Pancreas (tissue), 10 donors: ENCODE data around the gene GALNT9. TPM values are rescaled to one million over a fixed set of nuclear protein-coding genes. Genes with fewer than 3 reads are reported as not detected.
A peak's percentile ranks its signal among the peaks of the same experiment; 100 is the strongest.
"Not testable (repeated sequence)": the region's sequence is repeated elsewhere in the genome, so short reads cannot be mapped to it uniquely, and the experiment has no call there.

Source experiments
- ATAC-seq, 4 donors: fragments of 200-7000 bp; cut with Tn5 transposase; one replicate each; pipeline versions ENCODE4 v1.8.0 to v1.9.1; 2020; ENCODE audit warnings: mild to moderate bottlenecking in 4 of 4, moderate library complexity in 4 of 4
- DNase-seq, 6 donors: peaks; one replicate each; pipeline ENCODE4 v3.0.0-alpha.2; 2020
- FAIRE-seq: peaks from 2 replicates; lab custom pipeline; 2012; peaks lifted over from hg19 to GRCh38; lab: Jason Lieb, UNC
- H3K27ac ChIP-seq, 4 donors: fragments of 200-600 bp; sonication (generic); 1 replicate in 3 of 4; 2 replicates in 1 of 4; pipeline versions ENCODE4 v1.5.0 to v1.8.0; 2020
- H3K27me3 ChIP-seq, 4 donors: fragments of 200-600 bp; one replicate each; pipeline ENCODE4 v1.8.0; 2021
- H3K36me3 ChIP-seq, 3 donors: fragments of 200-600 bp; sonication (generic) in 1 of 3; one replicate each; pipeline versions ENCODE4 v1.5.0 to v1.8.0; 2020 to 2021
- H3K4me1 ChIP-seq, 3 donors: fragments of 200-600 bp; one replicate each; pipeline ENCODE4 v1.8.0; 2021
- H3K4me3 ChIP-seq, 4 donors: fragments of 200-600 bp; sonication (generic) in 2 of 4; one replicate each; pipeline versions ENCODE4 v1.5.0 to v1.8.0; 2020 to 2021
- H3K9me3 ChIP-seq, 4 donors: fragments of 200-600 bp; one replicate each; pipeline ENCODE4 v1.8.0; 2021
- WGBS, 2 donors: extraction: QIAGEN DNeasy Blood & Tissue Kit; methylation state at CpG; one replicate each; pipeline ENCODE4 v1.1.7; 2013; 5-methylcytosine and 5-hydroxymethylcytosine counted together
- intact Hi-C, 3 donors: fragments of 100-400 bp; cut with DNase I; formaldehyde crosslinking; loops; one replicate each; pipeline versions ENCODE4 v1.11.1 to v1.14.2; 2022
- polyA plus RNA-seq, 2 donors: library from polyadenylated mRNA; stranded (reverse); fragments of 200-250 nt; gene quantifications; one replicate each; pipeline ENCODE4 v1.2.3, GENCODE V29; 2013
- total RNA-seq, 6 donors: library from RNA; stranded (reverse); fragmentation: NEBNext Ultra II Directional in 4 of 6; extraction: Animal tissue kit (Norgen Biotek cat#: 25700) in 4 of 6; gene quantifications; one replicate each; pipeline versions ENCODE4 v1.2.1 to v1.2.4, GENCODE V29; 2021 to 2023
- TF ChIP-seq, protein P1 (sequence below), 4 donors: fragments of 200-600 bp; sonication (generic) in 3 of 4; IDR thresholded peaks; one replicate each; pipeline versions ENCODE4 v1.5.0 to v1.8.0; 2021; ENCODE audit warnings: antibody characterized with exemption in 4 of 4
- donor health status: healthy with polysubstance abuse.
- donor health status: DM: no; HTN: no; CAD: no; lungs with moderate emphysema.
- donor health status: DM: no; HTN: no; CAD: no.
- donor health status: control.
- donor health status: control.
- donor health status: Bipolar disorder and iron deficiency.
- donor health status: DM: yes; HTN: yes; CAD: no.
- donor health status: DM: no; HTN: no; CAD: no.
- donor health status: DM: no; HTN: no; CAD: no.
- donor health status: DM: yes; HTN: yes; CAD: no.

Gene GALNT9
- total and polyA plus RNA-seq, 8 donors = 0.09 to 0.46 (median 0.25) TPM; not detected in 5

DNA sequence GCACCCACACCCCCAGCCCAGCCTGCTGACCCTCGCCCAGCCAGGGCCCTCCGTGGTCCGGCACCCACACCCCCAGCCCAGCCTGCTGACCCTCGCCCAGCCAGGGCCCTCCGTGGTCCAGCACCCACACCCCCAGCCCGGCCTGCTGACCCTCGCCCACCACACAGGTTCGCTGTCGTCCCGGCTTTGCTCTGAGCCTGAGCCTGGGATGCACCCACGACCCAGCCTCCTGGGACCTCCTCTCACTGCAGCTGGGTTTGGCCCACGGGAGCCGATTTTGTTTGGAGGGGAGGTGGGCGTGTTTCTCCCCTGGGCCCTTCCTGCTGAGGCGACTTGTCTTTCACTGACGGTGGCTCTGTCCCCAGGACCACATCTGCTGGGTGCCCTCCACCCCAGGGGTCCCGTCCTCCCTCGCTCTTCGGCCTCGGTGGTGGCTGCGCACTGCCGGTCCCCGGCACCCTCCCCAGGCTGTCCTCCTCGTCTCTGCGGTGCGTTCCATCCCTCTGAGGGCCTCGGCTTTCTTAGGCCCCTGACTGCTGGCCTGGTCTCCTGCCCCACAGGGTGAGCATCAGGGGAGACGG lies 83.8 kb downstream of the GALNT9 start:
- ATAC-seq = no peak
- WGBS, 2 donors = 73 to 82% methylated on average over 27 to 28 of the region's 28 CpGs
- intact Hi-C loops = no loop called here
- FAIRE-seq = no peak
- Histone ChIP-seq H3K27me3 (no peaks in the 10 kb centered on the region), H3K9me3 (no peaks in the 10 kb centered on the region), H3K36me3 (no peaks in the 10 kb centered on the region), H3K4me1 (no peaks in the 10 kb centered on the region), H3K4me3 (no peak overlapping the region), H3K27ac (no peak overlapping the region)
- TF ChIP-seq, protein P1, sequence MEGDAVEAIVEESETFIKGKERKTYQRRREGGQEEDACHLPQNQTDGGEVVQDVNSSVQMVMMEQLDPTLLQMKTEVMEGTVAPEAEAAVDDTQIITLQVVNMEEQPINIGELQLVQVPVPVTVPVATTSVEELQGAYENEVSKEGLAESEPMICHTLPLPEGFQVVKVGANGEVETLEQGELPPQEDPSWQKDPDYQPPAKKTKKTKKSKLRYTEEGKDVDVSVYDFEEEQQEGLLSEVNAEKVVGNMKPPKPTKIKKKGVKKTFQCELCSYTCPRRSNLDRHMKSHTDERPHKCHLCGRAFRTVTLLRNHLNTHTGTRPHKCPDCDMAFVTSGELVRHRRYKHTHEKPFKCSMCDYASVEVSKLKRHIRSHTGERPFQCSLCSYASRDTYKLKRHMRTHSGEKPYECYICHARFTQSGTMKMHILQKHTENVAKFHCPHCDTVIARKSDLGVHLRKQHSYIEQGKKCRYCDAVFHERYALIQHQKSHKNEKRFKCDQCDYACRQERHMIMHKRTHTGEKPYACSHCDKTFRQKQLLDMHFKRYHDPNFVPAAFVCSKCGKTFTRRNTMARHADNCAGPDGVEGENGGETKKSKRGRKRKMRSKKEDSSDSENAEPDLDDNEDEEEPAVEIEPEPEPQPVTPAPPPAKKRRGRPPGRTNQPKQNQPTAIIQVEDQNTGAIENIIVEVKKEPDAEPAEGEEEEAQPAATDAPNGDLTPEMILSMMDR (IDR thresholded peaks at IDR 0.05) = no peak
- DNase-seq = peak in 1 of 6 donors; percentile 48

DNA sequence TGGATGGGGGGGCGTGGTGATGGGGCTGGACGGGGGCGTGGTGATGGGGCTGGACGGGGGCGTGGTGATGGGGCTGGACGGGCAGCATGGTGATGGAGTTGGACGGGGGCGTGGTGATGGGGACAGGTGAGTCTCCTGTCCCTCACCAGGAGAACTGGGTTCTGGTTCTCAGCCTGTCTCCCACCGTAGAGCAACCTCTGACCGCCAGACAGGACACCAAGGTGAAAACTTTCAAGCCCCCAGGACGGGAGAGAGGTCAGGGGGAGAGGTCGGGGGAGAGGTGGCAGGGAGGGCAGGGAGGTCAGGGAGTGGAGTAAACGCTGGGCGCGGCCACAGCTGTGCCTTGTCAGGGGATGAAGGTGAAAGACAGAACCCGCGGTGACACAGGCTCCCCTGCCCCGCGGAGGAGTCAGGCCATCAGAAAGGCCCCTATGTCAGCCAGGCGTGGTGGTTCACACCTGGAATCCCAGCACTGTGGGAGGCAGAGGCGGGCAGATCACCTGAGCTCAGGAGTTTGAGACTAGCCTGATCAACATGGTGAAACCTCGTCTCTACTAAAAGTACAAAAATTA lies 84.6 kb downstream of the GALNT9 start:
- Histone ChIP-seq H3K36me3 (no peaks in the 10 kb centered on the region), H3K4me1 (no peaks in the 10 kb centered on the region), H3K27me3 (no peaks in the 10 kb centered on the region), H3K9me3 (no peaks in the 10 kb centered on the region), H3K27ac (no peak overlapping the region), H3K4me3 (no peak overlapping the region)
- FAIRE-seq = no peak
- 60 to 63% methylated on average over 21 to 22 of the region's 22 CpGs for WGBS, 2 donors
- intact Hi-C loops = no loop called here
- DNase-seq = peak in 2 of 6 donors; percentile 49 to 64
- TF ChIP-seq, protein P1 (IDR thresholded peaks at IDR 0.05) = no peak
- no peak for ATAC-seq

DNA sequence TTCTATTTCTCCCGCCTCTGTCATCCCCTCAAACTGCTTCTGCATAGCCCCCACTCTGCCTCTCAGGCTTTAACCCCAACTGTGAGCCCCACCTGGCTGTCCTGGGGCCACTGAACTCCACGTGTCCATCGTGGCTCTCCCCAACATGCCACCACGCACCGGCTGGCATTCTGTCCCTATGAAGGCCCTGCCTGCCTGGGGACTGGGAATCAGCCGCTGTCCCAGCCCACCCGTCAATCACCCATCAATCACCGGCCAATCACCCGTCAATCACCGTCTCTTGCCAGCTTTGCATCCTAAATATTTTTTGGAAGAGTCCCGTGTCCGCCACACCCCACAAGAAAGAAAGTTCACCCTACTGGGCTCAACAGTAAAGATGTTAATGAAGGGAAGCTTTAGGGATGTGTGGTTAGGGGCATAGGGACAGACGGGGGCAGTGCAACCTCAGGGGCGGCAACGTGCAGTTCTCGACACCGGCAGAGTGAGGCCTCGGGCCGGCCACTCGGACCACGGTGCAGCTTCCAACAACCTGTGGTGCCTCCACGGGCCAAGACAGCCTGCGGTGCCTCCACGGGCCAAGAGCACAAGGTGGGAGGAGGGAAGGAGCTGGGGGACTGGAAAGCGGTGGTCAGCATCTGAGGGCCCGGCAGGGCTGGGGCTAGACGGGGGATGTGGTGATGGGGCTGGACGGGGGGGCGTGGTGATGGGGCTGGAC lies 85.6 kb downstream of the GALNT9 start:
- FAIRE-seq = no peak
- TF ChIP-seq, protein P1 (IDR thresholded peaks at IDR 0.05) = no peak

DNA sequence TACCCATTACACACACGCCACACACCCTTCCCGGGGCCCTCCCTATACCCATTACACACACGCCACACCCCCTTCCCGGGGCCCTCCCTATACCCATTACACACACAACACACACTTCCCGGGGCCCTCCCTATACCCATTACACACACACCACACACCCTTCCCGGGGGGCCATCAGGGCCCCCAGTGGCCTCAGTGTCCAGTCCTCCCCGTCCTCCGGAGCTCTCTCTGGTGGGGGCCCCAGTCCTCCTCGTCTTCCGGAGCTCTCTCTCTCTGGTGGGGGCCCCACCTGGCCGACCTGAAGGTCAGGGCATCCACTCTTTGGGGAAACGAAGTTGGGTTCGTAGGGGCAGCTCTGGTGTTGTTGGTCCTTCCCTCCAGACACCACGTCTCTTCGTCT lies 86.2 kb downstream of the GALNT9 start:
- H3K4me1 ChIP-seq, H3K27ac ChIP-seq, H3K4me3 ChIP-seq, ATAC-seq, FAIRE-seq, intact Hi-C loops, DNase-seq, H3K27me3 ChIP-seq, H3K36me3 ChIP-seq, H3K9me3 ChIP-seq: not testable (repeated sequence)
- WGBS, 2 donors = 49 to 61% methylated on average over 15 of the region's 15 CpGs

More for the DNA sequence above, 85.6 kb downstream of the GALNT9 start:
- intact Hi-C loops = no loop called here
- 57 to 65% methylated on average over 23 to 29 of the region's 29 CpGs for whole genome bisulfite sequencing, 2 donors
- ATAC-seq (no peak), DNase-seq (peak in 1 of 6 donors; percentile 78)
- H3K27me3 ChIP-seq = no peaks in the 10 kb centered on the region
- no peak overlapping the region for H3K27ac ChIP-seq
- no peaks in the 10 kb centered on the region for H3K4me1 ChIP-seq
- H3K36me3 ChIP-seq = no peaks in the 10 kb centered on the region
- no peak overlapping the region for H3K4me3 ChIP-seq
- H3K9me3 ChIP-seq = no peaks in the 10 kb centered on the region

DNA sequence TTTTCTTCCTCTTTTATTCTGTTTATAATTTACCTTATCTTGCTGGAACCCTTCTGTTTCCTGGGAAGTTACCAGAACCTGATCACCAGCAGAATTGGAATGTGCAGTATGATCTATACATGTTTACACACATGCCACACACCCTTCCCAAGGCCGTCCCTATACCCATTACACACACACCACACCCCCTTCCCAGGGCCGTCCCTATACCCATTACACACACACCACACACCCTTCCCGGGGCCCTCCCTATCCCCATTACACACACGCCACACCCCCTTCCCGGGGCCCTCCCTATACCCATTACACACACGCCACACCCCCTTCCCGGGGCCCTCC lies 88.8 kb downstream of the GALNT9 start:
- H3K4me3 ChIP-seq, H3K9me3 ChIP-seq, ATAC-seq, intact Hi-C loops, H3K27ac ChIP-seq, DNase-seq, FAIRE-seq, H3K4me1 ChIP-seq, H3K36me3 ChIP-seq, H3K27me3 ChIP-seq: not testable (repeated sequence)
- 57 to 66% methylated on average over 7 of the region's 7 CpGs for WGBS, 2 donors
